K562 (cell line): ENCODE results near the gene NEURL1. TPM values are rescaled to one million over a fixed set of nuclear protein-coding genes. Genes with fewer than 3 reads are reported as not detected.

Source experiments
- ATAC-seq: fragments of 200-7000 bp; cut with Tn5 transposase; 3 replicates; pipeline ENCODE4 v1.9.1; 2020; ENCODE audit warnings: moderate library complexity
- BruUV-seq: library from RNA; stranded (reverse); fragments of 400-500 nt; replicated peaks from 2 replicates; lab custom pipeline; 2021; lab: Mats Ljungman, UMichigan
- CTCF ChIA-PET: fragments of 300-600 bp; formaldehyde crosslinking; extraction: SDS; loops from one replicate; lab custom pipeline; 2021; ENCODE audit warnings: low intra/inter-chr PET ratio; lab: Yijun Ruan, JAX
- POLR2A ChIA-PET: fragments of 300-600, 350-650 bp; sonication (Branson Sonifier 250); formaldehyde crosslinking; extraction: SDS; loops from one replicate; lab custom pipeline; 2021; ENCODE audit warnings: antibody characterized with exemption, inconsistent platforms; lab: Yijun Ruan, JAX
- DNase-seq, 4 experiments: peaks; one replicate each; pipeline versions ENCODE4 v3.0.0 to v3.0.0-alpha.2; 2011 to 2018; ENCODE audit warnings: low spot score in 3 of 4, mixed read lengths in 3 of 4; ENCODE audit errors: extremely low read depth in 1 of 4
- FAIRE-seq: peaks from 2 replicates; lab custom pipeline; 2011; peaks lifted over from hg19 to GRCh38; lab: Jason Lieb, UNC
- H2AFZ ChIP-seq: 2 replicates; pipeline ENCODE4 v1.6.0; 2011; ENCODE audit warnings: low read depth, low read length, control low read depth, inconsistent platforms
- H3K27ac ChIP-seq: fragments of 200-600 bp; 3 replicates; pipeline ENCODE4 v1.8.0; 2011; ENCODE audit warnings: low read depth, mild to moderate bottlenecking, control low read depth, inconsistent platforms, low read length, moderate library complexity, mixed read lengths; ENCODE audit errors: extremely low read depth
- H3K27me3 ChIP-seq, 2 experiments: fragments of 300-600 bp in 1 of 2; 2 replicates in 1 of 2; 3 replicates in 1 of 2; pipeline versions ENCODE4 v1.6.0 to v1.8.0; 2011; ENCODE audit warnings: inconsistent platforms in 2 of 2, low read length in 2 of 2, mild to moderate bottlenecking in 1 of 2, mixed read lengths in 1 of 2, moderate library complexity in 1 of 2; ENCODE audit not compliant: control insufficient read depth in 2 of 2, insufficient read depth in 2 of 2
- H3K36me3 ChIP-seq: fragments of 300-600 bp; 3 replicates; pipeline ENCODE4 v1.8.0; 2011; ENCODE audit warnings: mild to moderate bottlenecking, low read length, inconsistent platforms; ENCODE audit not compliant: control insufficient read depth, insufficient read depth
- H3K4me1 ChIP-seq, 2 experiments: fragments of 200-600 bp in 1 of 2; replicated peaks in 1 of 2; 2 replicates in 1 of 2; 3 replicates in 1 of 2; pipeline versions ENCODE4 v1.5.1 to v1.8.0; 2011; ENCODE audit warnings: inconsistent platforms in 2 of 2, low read length in 2 of 2, mild to moderate bottlenecking in 1 of 2, mixed read lengths in 1 of 2, moderate library complexity in 1 of 2; ENCODE audit not compliant: control insufficient read depth in 2 of 2, insufficient read depth in 2 of 2
- H3K4me2 ChIP-seq: 2 replicates; pipeline ENCODE4 v1.6.1; 2011; ENCODE audit warnings: low read length, control low read depth, inconsistent platforms, mixed read lengths; ENCODE audit not compliant: insufficient read depth
- H3K4me3 ChIP-seq: fragments of 200-600 bp; sonication (generic), shearing (Covaris generic); 2 replicates; pipeline ENCODE4 v1.5.1; 2016; ENCODE audit warnings: control low read depth, inconsistent platforms
- H3K79me2 ChIP-seq: fragments of 200-600 bp; 3 replicates; pipeline ENCODE4 v1.8.0; 2011; ENCODE audit warnings: low read length, inconsistent platforms; ENCODE audit not compliant: control insufficient read depth, insufficient read depth
- H3K9ac ChIP-seq, 2 experiments: 2 replicates each; pipeline versions ENCODE4 v1.6.0 to v1.6.1; 2011; ENCODE audit warnings: low read depth in 2 of 2, low read length in 2 of 2, control low read depth in 1 of 2, inconsistent platforms in 1 of 2, mild to moderate bottlenecking in 1 of 2, mixed read lengths in 1 of 2; ENCODE audit not compliant: insufficient read depth in 1 of 2
- H3K9me1 ChIP-seq: one replicate; pipeline ENCODE4 v1.6.0; 2011; ENCODE audit warnings: inconsistent platforms, mild to moderate bottlenecking, low read length, moderate library complexity; ENCODE audit not compliant: control insufficient read depth, insufficient read depth
- H3K9me3 ChIP-seq: replicated peaks from 2 replicates; pipeline ENCODE4 v1.5.1; 2011; ENCODE audit warnings: low read depth, low read length, inconsistent platforms; ENCODE audit not compliant: control insufficient read depth, insufficient read depth
- H4K20me1 ChIP-seq: replicated peaks from 2 replicates; pipeline ENCODE4 v1.6.1; 2011; ENCODE audit warnings: low read length, inconsistent platforms, mixed read lengths; ENCODE audit not compliant: control insufficient read depth, insufficient read depth
- CHD1 ChIP-seq: fragments of 200-600 bp; sonication (generic); IDR thresholded peaks from one replicate; pipeline ENCODE4 v1.6.1; 2012; ENCODE audit warnings: mild to moderate bottlenecking, moderate library complexity, low read length, inconsistent platforms
- MLX ChIP-seq, 2 experiments: fragments of 450-650 bp in 1 of 2; sonication (generic) in 1 of 2; formaldehyde crosslinking; conservative IDR thresholded peaks; 2 replicates each; pipeline versions ENCODE4 v1.4.0 to v1.8.1; 2020 to 2022; ENCODE audit warnings: mild to moderate bottlenecking in 1 of 2, missing genetic modification reagents in 1 of 2
- NFIX ChIP-seq: fragments of 250-450 bp; sonication (Bioruptor Pico); IDR thresholded peaks from 2 replicates; pipeline ENCODE4 v1.4.0; 2020; ENCODE audit warnings: low read depth, mild to moderate bottlenecking, moderate library complexity
- RBM39 ChIP-seq: fragments of 200-400 bp; formaldehyde crosslinking; optimal IDR thresholded peaks from 2 replicates; pipeline ENCODE3; 2018; ENCODE audit warnings: low read depth, low read length
- SMAD4 ChIP-seq: fragments of 250-450 bp; sonication (Bioruptor Pico); conservative IDR thresholded peaks from 2 replicates; pipeline ENCODE4 v1.8.0; 2021; ENCODE audit warnings: inconsistent platforms, mild to moderate bottlenecking, moderate library complexity
- U2AF1 ChIP-seq: fragments of 200-400 bp; formaldehyde crosslinking; optimal IDR thresholded peaks from 2 replicates; pipeline ENCODE3; 2017; ENCODE audit warnings: mild to moderate bottlenecking, low read depth, low read length, moderate library complexity
- WGBS: fragments of 100-300 bp; shearing (Covaris generic); methylation state at CpG from one replicate; pipeline ENCODE4 v1.1.6; 2016; ENCODE audit warnings: low coverage, mixed read lengths; ENCODE audit not compliant: insufficient coverage; ENCODE audit errors: missing lambda C conversion rate; 5-methylcytosine and 5-hydroxymethylcytosine counted together
- in situ Hi-C: fragments of 300-500 bp; cut with MboI; formaldehyde crosslinking; loops from 4 replicates; pipeline ENCODE4 v1.15.0; 2018; ENCODE audit warnings: inconsistent platforms, mixed read lengths
- intact Hi-C: fragments of 100-400 bp; cut with micrococcal nuclease; formaldehyde crosslinking; loops from 2 replicates; pipeline ENCODE4 v1.14.2; 2022
- polyA plus RNA-seq, 8 experiments: library from polyadenylated mRNA; depleted of rRNA in 4 of 8; stranded (reverse) in 5 of 8; unstranded in 3 of 8; fragments of >200 nt; fragmentation: Nextera tagmentation in 2 of 8; fragmentation: Illumina TruSeq in 1 of 8; extraction: Ambion mirVana in 2 of 8; extraction: Trizol in 1 of 8; gene quantifications; 2 replicates each; pipeline versions ENCODE4 v1.2.1 to v1.2.3, GENCODE V29; 2011 to 2014; ENCODE audit warnings: inconsistent platforms in 1 of 8, missing spikeins in 1 of 8
- total RNA-seq, 7 experiments: library from RNA; depleted of rRNA in 6 of 7; stranded (reverse); fragments of >200 nt in 6 of 7; fragmentation: Illumina TruSeq in 2 of 7; extraction: Trizol in 2 of 7; gene quantifications; 2 replicates each; pipeline versions ENCODE4 v1.2.1 to v1.2.3, GENCODE V29; 2011 to 2021; ENCODE audit warnings: low replicate concordance in 1 of 7

NEURL1 gene
- total and polyA plus RNA-seq, 9 of the 15 experiments (the other 6 are each of a cell fraction or from before 2014, with no cell fraction given) = 0.01 to 0.45 (median 0.16) TPM; not detected in 5

DNA sequence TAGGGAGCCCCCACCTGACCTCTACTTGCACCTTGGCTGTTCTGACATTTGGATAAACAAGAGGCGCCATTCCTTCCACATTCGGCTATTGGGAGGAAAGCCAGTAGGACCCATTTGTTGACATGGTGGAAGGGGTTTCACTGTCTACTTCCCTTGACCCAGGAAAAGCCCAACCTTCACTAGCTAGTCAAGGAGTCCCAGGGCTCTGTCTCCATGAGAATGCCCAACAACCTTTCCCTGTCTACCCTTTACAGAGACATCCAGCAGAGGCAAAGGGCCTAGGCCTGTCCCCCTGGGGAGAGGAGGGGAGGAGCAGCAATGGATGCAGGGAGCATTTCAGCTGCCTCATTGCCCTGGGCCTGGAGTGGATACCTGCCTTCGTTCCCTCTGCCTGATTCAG is 136.1 kb downstream of the NEURL1 start:
- no peak for FAIRE-seq
- in situ Hi-C loops (no loop called here), intact Hi-C loops (no loop called here)
- ChIA-PET POLR2A (interaction anchor here (0.7 to 0.8 kb wide), 2 partner anchors 8 to 19 kb away, joined by 3 read pairs; no protein-coding TSS in a partner anchor), CTCF (no interaction called here)
- DNase-seq = no peak
- Histone ChIP-seq H3K79me2 (no peaks in the 10 kb centered on the region), H3K9ac (no peak overlapping the region), H3K27me3 (no peaks in the 10 kb centered on the region), H3K36me3 (peaks cover 6% of the 10 kb centered on the region; the same call in 1 of the 3 replicates), H3K27ac (no peak overlapping the region; the same call in 2 of the 3 replicates), H2AFZ (no peak overlapping the region), H3K9me3 (no peaks in the 10 kb centered on the region), H3K9me1 (no peaks in the 10 kb centered on the region), H3K4me2 (no peak overlapping the region), H4K20me1 (no peaks in the 10 kb centered on the region), H3K4me1 (peaks cover 0 to 8% of the 10 kb centered on the region in 2 experiments; a peak in 1 of 5 replicates), H3K4me3 (no peak overlapping the region)
- no peak for ATAC-seq
- BruUV-seq = no TSS peak
- TF ChIP-seq CHD1 = no peak
- no peak for TF ChIP-seq U2AF1
- TF ChIP-seq RBM39 = no peak
- no peak for TF ChIP-seq NFIX
- no peak for TF ChIP-seq SMAD4
- TF ChIP-seq MLX (CRISPR knock-in tag; conservative IDR thresholded peaks at IDR 0.05) = no peak
- whole genome bisulfite sequencing = 51% methylated on average over 2 of the region's 3 CpGs
